Fibroblast of lung (primary cell): ENCODE results near the gene IL23A. TPM values are rescaled to one million over a fixed set of nuclear protein-coding genes. Genes with fewer than 3 reads are reported as not detected.

Source experiments
- DNase-seq, 2 donors: peaks; one replicate each; pipeline versions ENCODE4 v3.0.0 to v3.0.0-alpha.2; 2010; ENCODE audit warnings: low read depth in 2 of 2
- H2AFZ ChIP-seq: 2 replicates; pipeline ENCODE4 v1.5.1; 2012; ENCODE audit warnings: low read length, control low read depth, inconsistent platforms
- H3K27ac ChIP-seq: 2 replicates; pipeline ENCODE4 v1.5.1; 2011; ENCODE audit warnings: low read length, control low read depth; ENCODE audit not compliant: insufficient read depth
- H3K27me3 ChIP-seq: 2 replicates; pipeline ENCODE4 v1.5.1; 2011; ENCODE audit warnings: mild to moderate bottlenecking, low read length; ENCODE audit not compliant: control insufficient read depth, insufficient read depth
- H3K36me3 ChIP-seq: 2 replicates; pipeline ENCODE4 v1.5.1; 2011; ENCODE audit warnings: low read length; ENCODE audit not compliant: control insufficient read depth, insufficient read depth
- H3K4me1 ChIP-seq: 2 replicates; pipeline ENCODE4 v1.5.1; 2011; ENCODE audit warnings: low read length; ENCODE audit not compliant: control insufficient read depth, insufficient read depth; ENCODE audit errors: extremely low read depth
- H3K4me2 ChIP-seq: 2 replicates; pipeline ENCODE4 v1.5.1; 2011; ENCODE audit warnings: low read length, control low read depth; ENCODE audit not compliant: insufficient read depth; ENCODE audit errors: extremely low read depth
- H3K4me3 ChIP-seq, 4 experiments: fragments of 200-600 bp in 1 of 4; sonication (generic) in 1 of 4; replicated peaks in 1 of 4; 2 replicates each; pipeline ENCODE4 v1.5.1; 2011 to 2016; ENCODE audit warnings: low read length in 4 of 4, low read depth in 3 of 4, mild to moderate bottlenecking in 3 of 4, control low read depth in 2 of 4, inconsistent platforms in 1 of 4, mixed read lengths in 1 of 4; ENCODE audit not compliant: insufficient read depth in 1 of 4; ENCODE audit errors: control extremely low read depth in 1 of 4
- H3K79me2 ChIP-seq: 2 replicates; pipeline ENCODE4 v1.5.1; 2012; ENCODE audit warnings: mild to moderate bottlenecking, low read length, inconsistent platforms; ENCODE audit not compliant: control insufficient read depth, insufficient read depth
- H3K9ac ChIP-seq: 2 replicates; pipeline ENCODE4 v1.5.1; 2011; ENCODE audit warnings: mild to moderate bottlenecking, low read length, control low read depth; ENCODE audit not compliant: insufficient read depth
- H3K9me3 ChIP-seq: 2 replicates; pipeline ENCODE4 v1.5.1; 2012; ENCODE audit warnings: low read depth, low read length; ENCODE audit not compliant: control insufficient read depth, insufficient read depth
- H4K20me1 ChIP-seq: 2 replicates; pipeline ENCODE4 v1.5.1; 2011; ENCODE audit warnings: low read length; ENCODE audit not compliant: control insufficient read depth, insufficient read depth; ENCODE audit errors: extremely low read depth
- CTCF ChIP-seq, 2 donors: IDR thresholded peaks in 1 of 2; conservative IDR thresholded peaks in 1 of 2; 1 replicate in 1 of 2; 2 replicates in 1 of 2; pipeline ENCODE4 v1.5.1; 2011 to 2012; ENCODE audit warnings: low read length in 2 of 2, control low read depth in 1 of 2, inconsistent platforms in 1 of 2, low read depth in 1 of 2, mild to moderate bottlenecking in 1 of 2
- EZH2 ChIP-seq: IDR thresholded peaks from 2 replicates; pipeline ENCODE4 v1.5.1; 2012; ENCODE audit warnings: low read length, control low read depth, mild to moderate bottlenecking; ENCODE audit errors: missing control alignments
- polyA plus RNA-seq, 2 donors: library from polyadenylated mRNA; depleted of rRNA in 1 of 2; stranded (reverse) in 1 of 2; unstranded in 1 of 2; fragments of >200 nt; gene quantifications; 2 replicates each; pipeline ENCODE4 v1.2.1, GENCODE V29; 2011 to 2012; ENCODE audit warnings: missing spikeins in 1 of 2
- total RNA-seq: library from RNA; depleted of rRNA; stranded (reverse); fragments of >200 nt; gene quantifications from 2 replicates; pipeline ENCODE4 v1.2.1, GENCODE V29; 2014

IL23A gene
- total and polyA plus RNA-seq, 2 donors (not counting 1 experiment from before 2014, with no cell fraction given) = 0.17 TPM; not detected in 1

DNA sequence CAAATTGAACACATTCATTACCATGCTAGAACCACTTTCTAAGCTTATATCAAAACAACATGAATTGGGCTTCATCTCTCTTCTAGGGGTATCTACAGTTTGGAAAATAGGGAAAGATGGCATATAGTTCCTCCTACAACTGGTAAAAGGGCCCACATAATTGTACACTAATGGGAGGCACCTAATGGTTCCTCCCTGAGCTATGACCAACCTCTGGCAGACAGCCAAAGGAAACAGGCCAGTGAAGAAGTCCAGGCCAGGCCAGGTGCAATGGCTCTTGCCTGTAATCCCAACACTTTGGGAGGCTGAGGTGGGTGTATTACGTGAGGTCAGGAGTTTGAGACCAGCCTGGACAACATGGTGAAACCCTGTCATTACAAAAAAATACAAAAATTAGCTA is 47.2 kb downstream of the IL23A start:
- Histone ChIP-seq H4K20me1 (no peaks in the 10 kb centered on the region), H3K27ac (no peak overlapping the region), H3K4me2 (no peak overlapping the region), H3K4me3 (no peak overlapping the region), H3K36me3 (no peaks in the 10 kb centered on the region), H3K27me3 (no peaks in the 10 kb centered on the region), H3K9me3 (no peaks in the 10 kb centered on the region), H2AFZ (no peak overlapping the region), H3K4me1 (peaks cover 2% of the 10 kb centered on the region), H3K79me2 (no peaks in the 10 kb centered on the region), H3K9ac (no peak overlapping the region)
- TF ChIP-seq CTCF (conservative IDR thresholded peaks at IDR 0.05 in 1 of 2, IDR thresholded peaks at IDR 0.05 in 1 of 2; ENCODE audit: low read depth in 1 of 2, low read length in 2 of 2) = no peak
- TF ChIP-seq EZH2 = no peak
- DNase-seq = no peak

GRCh38 chr12:56387152-56387736 is 48.6 kb downstream of the IL23A start:
- no peaks in the 10 kb centered on the region for H3K27me3 ChIP-seq
- H3K4me1 ChIP-seq = peaks cover 2% of the 10 kb centered on the region
- TF ChIP-seq EZH2 (no peak), CTCF (conservative IDR thresholded peaks at IDR 0.05 in 1 of 2, IDR thresholded peaks at IDR 0.05 in 1 of 2; ENCODE audit: low read depth in 1 of 2, low read length in 2 of 2) (no peak)
- H3K9me3 ChIP-seq = no peaks in the 10 kb centered on the region
- H4K20me1 ChIP-seq = no peaks in the 10 kb centered on the region
- H3K9ac ChIP-seq = no peak overlapping the region
- peak overlapping the region; percentile 4 for H3K4me2 ChIP-seq
- H3K36me3 ChIP-seq = no peaks in the 10 kb centered on the region
- DNase-seq = peak; percentile 28 to 32
- H3K79me2 ChIP-seq = no peaks in the 10 kb centered on the region
- H2AFZ ChIP-seq = peak overlapping the region; percentile 10
- no peak overlapping the region for H3K27ac ChIP-seq
- no peak overlapping the region for H3K4me3 ChIP-seq

DNA sequence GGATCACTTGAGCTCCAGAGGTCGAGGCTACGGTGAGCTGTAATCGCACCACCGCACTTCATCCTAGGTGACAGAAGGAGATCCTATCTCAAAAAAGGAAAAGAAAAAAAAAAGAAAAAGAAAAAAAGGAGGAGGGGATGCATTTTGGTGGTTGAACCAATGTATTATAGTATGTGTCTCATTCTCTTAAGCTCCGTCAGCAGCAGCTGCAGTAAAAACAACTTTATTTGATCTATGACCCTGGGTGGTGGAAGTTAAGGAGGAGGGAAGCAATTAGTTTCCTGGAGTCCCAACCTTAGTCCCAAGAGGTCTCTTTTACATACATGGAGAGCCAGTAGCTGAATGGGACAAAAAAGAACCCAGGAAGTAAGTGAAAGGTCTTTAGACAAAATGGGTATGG is 50.7 kb downstream of the IL23A start:
- Histone ChIP-seq H3K4me3 (no peak overlapping the region), H3K4me2 (no peak overlapping the region), H3K27ac (no peak overlapping the region), H3K9ac (no peak overlapping the region), H3K9me3 (no peaks in the 10 kb centered on the region), H3K27me3 (no peaks in the 10 kb centered on the region), H3K79me2 (no peaks in the 10 kb centered on the region), H3K4me1 (peaks cover 2% of the 10 kb centered on the region), H4K20me1 (no peaks in the 10 kb centered on the region), H2AFZ (no peak overlapping the region), H3K36me3 (no peaks in the 10 kb centered on the region)
- no peak for DNase-seq
- TF ChIP-seq EZH2 (no peak), CTCF (conservative IDR thresholded peaks at IDR 0.05 in 1 of 2, IDR thresholded peaks at IDR 0.05 in 1 of 2; ENCODE audit: low read depth in 1 of 2, low read length in 2 of 2) (no peak)

Other genes with a start within 250 kb of the IL23A start
- 92.2 and 93.5 TPM in 2 replicates for gene PA2G4, start 234.3 kb upstream of the IL23A start, total RNA-seq
- 202 and 342 TPM in 2 replicates for gene PA2G4, start 234.3 kb upstream of the IL23A start, polyA plus RNA-seq
- 2,664 and 4,175 TPM in 2 replicates for gene RPL41, start 222.3 kb upstream of the IL23A start, total RNA-seq
- gene RPL41, start 222.3 kb upstream of the IL23A start, polyA plus RNA-seq = 6,961 and 9,604 TPM in 2 replicates
- 5.6 and 7.2 TPM in 2 replicates for gene ZC3H10, start 220.6 kb upstream of the IL23A start, total RNA-seq
- 1.8 and 1.9 TPM in 2 replicates for gene ZC3H10, start 220.6 kb upstream of the IL23A start, polyA plus RNA-seq
- 261 and 446 TPM in 2 replicates for gene ESYT1, start 210.6 kb upstream of the IL23A start, total RNA-seq
- 182 and 260 TPM in 2 replicates for gene ESYT1, start 210.6 kb upstream of the IL23A start, polyA plus RNA-seq
- gene MYL6B, start 186.3 kb upstream of the IL23A start, total RNA-seq = 71.7 and 98.6 TPM in 2 replicates
- 87.7 and 99.1 TPM in 2 replicates for gene MYL6B, start 186.3 kb upstream of the IL23A start, polyA plus RNA-seq
- 1,163 and 1,517 TPM in 2 replicates for gene MYL6, start 180.5 kb upstream of the IL23A start, total RNA-seq
- 6,238 and 7,941 TPM in 2 replicates for gene MYL6, start 180.5 kb upstream of the IL23A start, polyA plus RNA-seq
- gene SMARCC2, start 149.4 kb upstream of the IL23A start, total RNA-seq = 55.5 and 70.8 TPM in 2 replicates
- gene SMARCC2, start 149.4 kb upstream of the IL23A start, polyA plus RNA-seq = 60.2 and 69.6 TPM in 2 replicates
- 120 and 199 TPM in 2 replicates for gene RNF41, start 117.0 kb upstream of the IL23A start, total RNA-seq
- gene RNF41, start 117.0 kb upstream of the IL23A start, polyA plus RNA-seq = 88.4 and 99.7 TPM in 2 replicates
- 25.9 and 29.2 TPM in 2 replicates for gene NABP2, start 114.5 kb upstream of the IL23A start, total RNA-seq
- gene NABP2, start 114.5 kb upstream of the IL23A start, polyA plus RNA-seq = 39.7 and 65.5 TPM in 2 replicates
- not detected in 2 replicates for gene SLC39A5, start 108.8 kb upstream of the IL23A start, total RNA-seq
- gene SLC39A5, start 108.8 kb upstream of the IL23A start, polyA plus RNA-seq = not detected in 2 replicates
- 9.0 and 14.9 TPM in 2 replicates for gene ANKRD52, start 80.5 kb upstream of the IL23A start, total RNA-seq
- gene ANKRD52, start 80.5 kb upstream of the IL23A start, polyA plus RNA-seq = 12.2 and 15.8 TPM in 2 replicates
- gene COQ10A, start 71.9 kb upstream of the IL23A start, total RNA-seq = 6.4 and 9.1 TPM in 2 replicates
- 14.2 and 16.2 TPM in 2 replicates for gene COQ10A, start 71.9 kb upstream of the IL23A start, polyA plus RNA-seq
- gene CS, start 38.6 kb upstream of the IL23A start, total RNA-seq = 70.4 and 117 TPM in 2 replicates
- 170 and 228 TPM in 2 replicates for gene CS, start 38.6 kb upstream of the IL23A start, polyA plus RNA-seq
- gene CNPY2, start 22.9 kb upstream of the IL23A start, total RNA-seq = 47.3 and 48.2 TPM in 2 replicates
- gene CNPY2, start 22.9 kb upstream of the IL23A start, polyA plus RNA-seq = 124 and 142 TPM in 2 replicates
- gene PAN2, start 4.9 kb upstream of the IL23A start, total RNA-seq = 18.5 and 25.9 TPM in 2 replicates
- 11.4 and 17.3 TPM in 2 replicates for gene PAN2, start 4.9 kb upstream of the IL23A start, polyA plus RNA-seq
- gene STAT2, start 21.2 kb downstream of the IL23A start, total RNA-seq = 284 and 368 TPM in 2 replicates
- gene STAT2, start 21.2 kb downstream of the IL23A start, polyA plus RNA-seq = 112 and 148 TPM in 2 replicates
- not detected in 2 replicates for gene APOF, start 24.0 kb downstream of the IL23A start, total RNA-seq
- gene APOF, start 24.0 kb downstream of the IL23A start, polyA plus RNA-seq = not detected in 2 replicates
- gene TIMELESS, start 110.5 kb downstream of the IL23A start, total RNA-seq = 3.6 and 5.9 TPM in 2 replicates
- 1.2 and 3.8 TPM in 2 replicates for gene TIMELESS, start 110.5 kb downstream of the IL23A start, polyA plus RNA-seq
- gene MIP, start 115.8 kb downstream of the IL23A start, total RNA-seq = not detected in 2 replicates
- not detected in 2 replicates for gene MIP, start 115.8 kb downstream of the IL23A start, polyA plus RNA-seq
- gene SPRYD4, start 129.7 kb downstream of the IL23A start, total RNA-seq = 1.0 and 1.7 TPM in 2 replicates
- gene SPRYD4, start 129.7 kb downstream of the IL23A start, polyA plus RNA-seq = 2.1 and 3.0 TPM in 2 replicates
- gene GLS2, start 149.3 kb downstream of the IL23A start, total RNA-seq = under 0.01 and 0.17 TPM in 2 replicates
- gene GLS2, start 149.3 kb downstream of the IL23A start, polyA plus RNA-seq = 0.03 and 0.08 TPM in 2 replicates
- 11.3 and 23.1 TPM in 2 replicates for gene RBMS2, start 182.9 kb downstream of the IL23A start, total RNA-seq
- gene RBMS2, start 182.9 kb downstream of the IL23A start, polyA plus RNA-seq = 66.9 and 76.2 TPM in 2 replicates